ENCODE results near the gene LY6G5B.
"Not testable (repeated sequence)": the region's sequence is repeated elsewhere in the genome, so short reads cannot be mapped to it uniquely, and the experiment has no call there.

LY6G5B gene

GRCh38 chr6:31707701-31708100, 37.9 kb downstream of the LY6G5B start:
- DNase-seq (ENCODE audit: low read depth), result no peak
- no peak for TF ChIP-seq CTCF (conservative IDR thresholded peaks at IDR 0.05; ENCODE audit: control insufficient read depth, insufficient read depth, low read depth, low read length)
- no peak overlapping the region for H3K4me3 ChIP-seq (ENCODE audit: control insufficient read depth, low read depth, low read length)

GRCh38 chr6:31708224-31708623, 38.4 kb downstream of the LY6G5B start:
- no peak overlapping the region for H3K4me3 ChIP-seq (ENCODE audit: control insufficient read depth, low read depth, low read length)
- no peak for TF ChIP-seq CTCF (conservative IDR thresholded peaks at IDR 0.05; ENCODE audit: control insufficient read depth, insufficient read depth, low read depth, low read length)
- DNase-seq (ENCODE audit: low read depth), result no peak

- DNase-seq (ENCODE audit: low read depth); H3K4me3 ChIP-seq (ENCODE audit: control insufficient read depth, low read depth, low read length): not testable (repeated sequence)
Observed at GRCh38 chr6:31709157-31709556, 39.4 kb downstream of the LY6G5B start.

GRCh38 chr6:31710523-31711219, 40.9 kb downstream of the LY6G5B start:
- no peak for TF ChIP-seq CTCF (conservative IDR thresholded peaks at IDR 0.05; ENCODE audit: control insufficient read depth, insufficient read depth, low read depth, low read length)
- DNase-seq (ENCODE audit: low read depth), result no peak
- no peak overlapping the region for H3K4me3 ChIP-seq (ENCODE audit: control insufficient read depth, low read depth, low read length)

GRCh38 chr6:31711233-31711632, 41.5 kb downstream of the LY6G5B start:
- no peak for TF ChIP-seq CTCF (conservative IDR thresholded peaks at IDR 0.05; ENCODE audit: control insufficient read depth, insufficient read depth, low read depth, low read length)
- H3K4me3 ChIP-seq (ENCODE audit: control insufficient read depth, low read depth, low read length), result no peak overlapping the region
- DNase-seq (ENCODE audit: low read depth), result no peak

GRCh38 chr6:31712296-31712695, 42.5 kb downstream of the LY6G5B start:
- H3K4me3 ChIP-seq (ENCODE audit: control insufficient read depth, low read depth, low read length), result no peak overlapping the region
- no peak for TF ChIP-seq CTCF (conservative IDR thresholded peaks at IDR 0.05; ENCODE audit: control insufficient read depth, insufficient read depth, low read depth, low read length)
- DNase-seq (ENCODE audit: low read depth), result no peak

GRCh38 chr6:31713465-31713864, 43.7 kb downstream of the LY6G5B start:
- no peak for TF ChIP-seq CTCF (conservative IDR thresholded peaks at IDR 0.05; ENCODE audit: control insufficient read depth, insufficient read depth, low read depth, low read length)
- no peak overlapping the region for H3K4me3 ChIP-seq (ENCODE audit: control insufficient read depth, low read depth, low read length)
- no peak for DNase-seq (ENCODE audit: low read depth)

Data from fibroblast of mammary gland (primary cell).